Activated B cell treated with CpG ODN at 0.5 μM for 24 hours (primary cell): Measurements from ENCODE around the gene RALA. TPM values are rescaled to one million over a fixed set of nuclear protein-coding genes. Genes with fewer than 3 reads are reported as not detected.

ENCODE experiments used
- ATAC-seq: fragments of 200-7000 bp; cut with Tn5 transposase; one replicate; pipeline ENCODE4 v1.10.0; 2021; ENCODE audit warnings: low read depth, mild to moderate bottlenecking, moderate library complexity
- CTCF ChIA-PET: fragments of 350-600 bp; sonication (Branson Sonifier 250); formaldehyde crosslinking; loops from one replicate; lab custom pipeline; 2021; ENCODE audit warnings: antibody characterized with exemption; lab: Charles Lee
- POLR2A ChIA-PET: fragments of 350-600 bp; sonication (Branson Sonifier 250); formaldehyde crosslinking; loops from one replicate; lab custom pipeline; 2021; ENCODE audit warnings: antibody characterized with exemption; lab: Charles Lee
- DNase-seq: peaks from one replicate; pipeline ENCODE4 v3.0.0; 2022
- H3K27ac Mint-ChIP-seq: one replicate; pipeline ENCODE4 v1.8.0; 2020; ENCODE audit warnings: mixed read lengths
- H3K27me3 Mint-ChIP-seq: one replicate; pipeline ENCODE4 v1.8.0; 2021; ENCODE audit warnings: mixed read lengths
- H3K36me3 Mint-ChIP-seq: one replicate; pipeline ENCODE4 v1.8.0; 2021; ENCODE audit warnings: low read depth, mixed read lengths
- H3K4me1 Mint-ChIP-seq: one replicate; pipeline ENCODE4 v1.8.0; 2021; ENCODE audit warnings: mixed read lengths
- H3K4me3 Mint-ChIP-seq: one replicate; pipeline ENCODE4 v1.8.0; 2020; ENCODE audit warnings: mild to moderate bottlenecking, mixed read lengths
- H3K9me3 Mint-ChIP-seq: one replicate; pipeline ENCODE4 v1.8.0; 2020; ENCODE audit warnings: mixed read lengths
- intact Hi-C: fragments of 100-400 bp; cut with micrococcal nuclease; formaldehyde crosslinking; loops from one replicate; pipeline ENCODE4 v1.15.1; 2024
- total RNA-seq: library from RNA; stranded (reverse); gene quantifications from 2 replicates; pipeline ENCODE4 v1.2.3, GENCODE V29; 2022
- TF ChIP-seq, protein P1 (sequence below): fragments of 200-600 bp; IDR thresholded peaks from one replicate; pipeline ENCODE4 v1.8.0; 2022; ENCODE audit warnings: antibody characterized with exemption, mild to moderate bottlenecking

RALA gene
- total RNA-seq, 1 donor from 2014 or later: 37.3 TPM

- H3K4me3 Mint-ChIP-seq: no peak overlapping the region
- no peaks in the 10 kb centered on the region for H3K9me3 Mint-ChIP-seq
- H3K4me1 Mint-ChIP-seq: peaks cover 12% of the 10 kb centered on the region
- DNase-seq: no peak
- ChIA-PET POLR2A (interaction anchor here (0.6 to 0.9 kb wide), 2 partner anchors 30 to 140 kb away, joined by 5 to 13 read pairs; partner anchors contain the start of gene RALA), CTCF (interaction anchor here (1.0 to 1.3 kb wide), 3 partner anchors 12 to 30 kb away, joined by 3 to 4 read pairs (median 4); no protein-coding TSS in a partner anchor)
- no peaks in the 10 kb centered on the region for H3K36me3 Mint-ChIP-seq
- H3K27ac Mint-ChIP-seq: no peak overlapping the region
- H3K27me3 Mint-ChIP-seq: no peaks in the 10 kb centered on the region
- TF ChIP-seq, protein P1, sequence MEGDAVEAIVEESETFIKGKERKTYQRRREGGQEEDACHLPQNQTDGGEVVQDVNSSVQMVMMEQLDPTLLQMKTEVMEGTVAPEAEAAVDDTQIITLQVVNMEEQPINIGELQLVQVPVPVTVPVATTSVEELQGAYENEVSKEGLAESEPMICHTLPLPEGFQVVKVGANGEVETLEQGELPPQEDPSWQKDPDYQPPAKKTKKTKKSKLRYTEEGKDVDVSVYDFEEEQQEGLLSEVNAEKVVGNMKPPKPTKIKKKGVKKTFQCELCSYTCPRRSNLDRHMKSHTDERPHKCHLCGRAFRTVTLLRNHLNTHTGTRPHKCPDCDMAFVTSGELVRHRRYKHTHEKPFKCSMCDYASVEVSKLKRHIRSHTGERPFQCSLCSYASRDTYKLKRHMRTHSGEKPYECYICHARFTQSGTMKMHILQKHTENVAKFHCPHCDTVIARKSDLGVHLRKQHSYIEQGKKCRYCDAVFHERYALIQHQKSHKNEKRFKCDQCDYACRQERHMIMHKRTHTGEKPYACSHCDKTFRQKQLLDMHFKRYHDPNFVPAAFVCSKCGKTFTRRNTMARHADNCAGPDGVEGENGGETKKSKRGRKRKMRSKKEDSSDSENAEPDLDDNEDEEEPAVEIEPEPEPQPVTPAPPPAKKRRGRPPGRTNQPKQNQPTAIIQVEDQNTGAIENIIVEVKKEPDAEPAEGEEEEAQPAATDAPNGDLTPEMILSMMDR: no peak
- no peak for ATAC-seq
- intact Hi-C loops: no loop called here
Measured at GRCh38 chr7:39592586-39592985, 30.8 kb upstream of the RALA start.

GRCh38 chr7:39594988-39595620 is 28.3 kb upstream of the RALA start:
- Mint-ChIP-seq H3K4me3 (no peak overlapping the region), H3K36me3 (no peaks in the 10 kb centered on the region), H3K27ac (no peak overlapping the region), H3K27me3 (no peaks in the 10 kb centered on the region), H3K4me1 (peaks cover 4% of the 10 kb centered on the region), H3K9me3 (no peaks in the 10 kb centered on the region)
- DNase-seq (no peak), ATAC-seq (no peak)
- CTCF ChIA-PET: interaction anchor here (1.5 kb wide), 1 partner anchor 15 kb away, joined by 6 read pairs; no protein-coding TSS in a partner anchor
- TF ChIP-seq, protein P1: no peak
- POLR2A ChIA-PET: interaction anchor here (0.9 kb wide), 1 partner anchor 27 kb away, joined by 3 read pairs; no protein-coding TSS in a partner anchor
- intact Hi-C loops: loop anchor here (2.0 kb wide), 1 partner anchor 14 kb away; no protein-coding TSS in a partner anchor

GRCh38 chr7:39602351-39602750 is 21.0 kb upstream of the RALA start:
- intact Hi-C loops: no loop called here
- no peaks in the 10 kb centered on the region for H3K27me3 Mint-ChIP-seq
- TF ChIP-seq, protein P1: no peak
- ATAC-seq (no peak), DNase-seq (no peak)
- H3K4me1 Mint-ChIP-seq: peaks cover 2% of the 10 kb centered on the region
- no peak overlapping the region for H3K4me3 Mint-ChIP-seq
- H3K36me3 Mint-ChIP-seq: no peaks in the 10 kb centered on the region
- H3K27ac Mint-ChIP-seq: no peak overlapping the region
- no peaks in the 10 kb centered on the region for H3K9me3 Mint-ChIP-seq
- ChIA-PET CTCF (no interaction called here), POLR2A (no interaction called here)

DNA sequence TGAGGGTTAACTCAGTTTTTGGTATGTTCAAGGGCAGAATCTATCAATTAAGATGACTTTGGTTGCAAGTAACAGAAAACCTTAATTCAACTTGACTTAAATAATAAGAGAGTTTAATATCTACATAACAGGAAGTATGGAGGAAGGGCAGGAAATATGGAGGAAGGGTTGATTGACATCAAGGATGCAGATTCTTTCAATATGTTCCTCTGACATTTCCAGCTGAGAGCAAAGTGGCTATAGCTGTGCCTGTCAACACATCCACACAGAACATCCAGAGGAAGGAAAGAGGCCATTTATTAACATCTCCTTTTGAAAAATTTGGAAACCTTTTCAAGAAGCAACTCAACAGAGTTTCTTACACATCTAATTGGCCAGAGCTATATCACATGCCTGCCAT is 19.4 kb upstream of the RALA start:
- no peaks in the 10 kb centered on the region for H3K36me3 Mint-ChIP-seq
- H3K4me3 Mint-ChIP-seq: no peak overlapping the region
- H3K27ac Mint-ChIP-seq: no peak overlapping the region
- no peak for ATAC-seq
- peaks cover 3% of the 10 kb centered on the region for H3K4me1 Mint-ChIP-seq
- peaks cover 5% of the 10 kb centered on the region for H3K27me3 Mint-ChIP-seq
- intact Hi-C loops: no loop called here
- ChIA-PET POLR2A (no interaction called here), CTCF (no interaction called here)
- no peak for DNase-seq
- H3K9me3 Mint-ChIP-seq: no peaks in the 10 kb centered on the region
- TF ChIP-seq, protein P1: no peak

- Mint-ChIP-seq H3K27ac (no peak overlapping the region), H3K4me3 (no peak overlapping the region)
Measured at GRCh38 chr7:39605087-39605486, 18.3 kb upstream of the RALA start.

More at GRCh38 chr7:39605087-39605486, 18.3 kb upstream of the RALA start:
- no peak for DNase-seq
- H3K27me3 Mint-ChIP-seq: peaks cover 13% of the 10 kb centered on the region
- H3K9me3 Mint-ChIP-seq: no peaks in the 10 kb centered on the region
- TF ChIP-seq, protein P1: no peak
- intact Hi-C loops: no loop called here
- H3K4me1 Mint-ChIP-seq: peaks cover 13% of the 10 kb centered on the region
- CTCF ChIA-PET: no interaction called here
- no peaks in the 10 kb centered on the region for H3K36me3 Mint-ChIP-seq
- ATAC-seq: peak; percentile 18
- POLR2A ChIA-PET: interaction anchor here (1.1 to 1.2 kb wide), 2 partner anchors 16 to 18 kb away, joined by 4 read pairs; partner anchors contain the start of gene RALA
